ENCODE data around the gene ZNF57.
"Not testable (repeated sequence)": the region's sequence is repeated elsewhere in the genome, so short reads cannot be mapped to it uniquely, and the experiment has no call there.

Gene ZNF57

DNA sequence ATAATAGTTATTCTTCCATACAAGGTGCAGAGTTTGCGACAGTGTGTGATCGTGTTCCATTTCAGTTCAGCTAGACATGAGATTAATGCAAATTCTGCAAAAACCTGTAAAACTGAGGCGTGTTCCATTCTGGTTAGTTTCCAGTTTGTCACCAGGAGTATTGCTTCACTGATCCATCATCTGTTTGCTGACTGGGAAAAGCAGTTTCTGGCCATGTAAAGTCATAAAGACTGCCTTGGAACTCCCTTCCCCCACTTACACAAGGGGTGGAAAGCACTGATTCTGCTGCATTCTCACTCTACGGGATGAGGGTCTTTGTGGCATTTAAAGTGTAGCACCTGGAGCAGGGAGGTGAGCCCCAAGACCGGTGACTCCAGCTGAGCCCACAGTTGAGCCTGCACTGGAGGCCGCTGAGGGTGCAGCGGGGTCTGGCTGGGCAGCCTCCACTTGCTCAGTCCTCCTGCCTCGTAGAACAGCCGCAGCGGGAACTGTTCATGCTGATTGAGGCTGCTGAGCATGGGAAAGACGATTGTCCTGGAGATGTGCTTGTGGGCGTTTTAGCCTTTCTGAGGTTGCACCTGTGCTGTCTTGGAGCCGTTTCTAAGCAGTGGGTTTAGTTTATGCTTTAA is 2.0 kb downstream of the ZNF57 start:
- DNase-seq = no peak

- DNase-seq = not testable (repeated sequence)
These were observed 2.6 kb downstream of the ZNF57 start for GRCh38 chr19:2903326-2903725.

- no peak for DNase-seq
These were observed 5.3 kb downstream of the ZNF57 start for GRCh38 chr19:2905918-2906519.

- no peak for DNase-seq
These were observed 6.0 kb downstream of the ZNF57 start for GRCh38 chr19:2906631-2907195.

DNA sequence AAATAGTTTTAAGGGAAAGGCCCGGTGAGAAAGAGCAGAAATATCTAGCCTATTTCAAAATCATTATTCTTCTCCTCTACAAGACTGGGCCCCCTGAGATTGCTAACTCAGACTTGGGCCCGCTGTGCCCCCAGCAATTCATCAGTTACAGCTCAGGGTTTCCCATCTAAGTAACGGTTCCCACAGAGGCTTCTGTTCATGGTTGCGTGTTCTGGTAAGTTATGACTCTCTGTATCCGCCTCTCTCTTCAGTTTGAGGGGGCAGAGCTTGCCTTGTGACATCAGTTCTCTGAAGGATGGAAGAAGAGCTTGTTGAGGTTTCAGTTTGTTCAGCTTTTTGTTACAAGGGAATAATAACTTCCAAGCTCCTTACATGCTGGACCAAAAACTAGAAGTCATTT is 11.6 kb downstream of the ZNF57 start:
- no peak for DNase-seq

GRCh38 chr19:2917275-2918184 is 16.8 kb downstream of the ZNF57 start:
- DNase-seq = no peak

DNA sequence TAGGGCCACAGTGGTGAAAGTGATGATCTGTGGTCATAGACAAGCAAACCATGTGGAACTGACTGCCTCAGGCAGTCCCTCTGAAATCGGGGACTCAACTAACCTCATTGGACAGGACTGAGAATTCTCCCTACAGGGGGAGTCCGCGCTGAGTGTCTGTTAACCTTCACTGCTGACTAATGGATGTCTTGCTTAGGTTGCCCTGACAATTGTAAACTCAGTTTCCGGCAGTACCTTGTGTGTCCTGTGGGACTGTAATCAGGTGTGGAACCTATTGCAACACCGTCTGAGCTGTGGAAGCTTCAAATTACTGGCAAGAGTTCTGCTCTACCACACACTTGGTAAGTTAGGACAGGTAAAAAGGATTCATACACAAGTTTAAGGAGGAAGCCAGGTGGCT is 22.3 kb downstream of the ZNF57 start:
- DNase-seq = no peak

- DNase-seq = no peak
These were observed 22.8 kb downstream of the ZNF57 start for GRCh38 chr19:2923510-2923909.

DNA sequence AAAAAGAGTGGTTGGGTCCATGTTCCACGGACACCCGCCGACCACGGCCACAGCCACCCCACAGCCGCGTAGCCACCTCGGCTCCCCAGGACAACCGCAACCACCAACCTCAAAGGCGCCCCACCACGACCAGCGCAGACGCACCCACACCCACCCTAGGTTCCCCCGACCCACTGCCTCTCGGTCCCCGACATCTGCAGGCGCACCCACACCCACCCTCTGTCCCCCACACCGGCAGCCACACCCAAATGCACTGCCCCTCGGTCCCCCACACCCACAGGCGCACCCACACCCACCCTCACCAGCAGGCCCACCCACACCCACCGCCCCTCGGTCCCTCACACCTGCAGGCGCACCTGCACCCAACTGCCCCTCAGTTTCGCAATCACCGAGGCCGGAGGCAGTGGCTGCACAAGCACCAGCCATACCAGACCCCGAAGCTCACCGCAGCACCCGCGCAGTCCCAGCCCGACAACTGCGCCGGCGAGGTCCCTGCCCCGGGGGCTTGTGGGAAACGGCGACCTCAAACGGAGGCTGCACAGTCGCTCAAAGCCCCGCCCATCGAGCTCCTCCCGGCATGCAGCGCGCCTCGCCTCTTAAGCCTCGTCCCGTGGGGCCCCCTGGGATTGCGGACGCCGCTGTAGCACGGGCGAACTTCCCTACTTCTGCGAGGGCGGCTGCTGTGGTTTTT is 25.8 kb downstream of the ZNF57 start:
- DNase-seq = no peak

- DNase-seq = no peak
These were observed 26.3 kb downstream of the ZNF57 start for GRCh38 chr19:2927032-2927430.

GRCh38 chr19:2933490-2933910 is 32.8 kb downstream of the ZNF57 start:
- DNase-seq = no peak

- not testable (repeated sequence) for DNase-seq
These were observed 35.1 kb downstream of the ZNF57 start for GRCh38 chr19:2935863-2936262.

- no peak for DNase-seq
These were observed 42.4 kb downstream of the ZNF57 start for GRCh38 chr19:2942928-2943640.

DNA sequence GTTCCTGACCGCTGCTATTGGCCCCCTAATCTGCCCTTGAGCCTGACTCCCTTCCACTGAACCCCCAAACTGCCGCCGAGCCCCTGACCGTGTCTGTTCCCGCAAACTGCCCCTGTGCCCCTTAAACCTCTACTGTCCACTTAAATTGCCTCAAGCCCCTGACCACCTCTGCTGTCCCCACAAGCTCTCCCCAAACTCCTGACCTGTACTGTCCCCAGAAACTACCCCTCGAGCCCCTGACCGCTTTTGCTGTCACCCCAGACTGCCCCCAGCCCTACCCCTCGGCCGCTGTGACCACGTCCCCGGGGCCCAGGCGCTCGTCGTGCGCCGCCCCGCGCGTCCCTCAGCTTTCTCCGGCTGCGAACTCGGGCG is 43.7 kb downstream of the ZNF57 start:
- no peak for DNase-seq

- DNase-seq = peak; percentile 99
These were observed 44.2 kb downstream of the ZNF57 start, which contains the start of gene ZNF77 for GRCh38 chr19:2944775-2945574. ZNF77 (minus strand) TSS chr19:2944971; CDS start chr19:2944840, 131 bp downstream.

DNA sequence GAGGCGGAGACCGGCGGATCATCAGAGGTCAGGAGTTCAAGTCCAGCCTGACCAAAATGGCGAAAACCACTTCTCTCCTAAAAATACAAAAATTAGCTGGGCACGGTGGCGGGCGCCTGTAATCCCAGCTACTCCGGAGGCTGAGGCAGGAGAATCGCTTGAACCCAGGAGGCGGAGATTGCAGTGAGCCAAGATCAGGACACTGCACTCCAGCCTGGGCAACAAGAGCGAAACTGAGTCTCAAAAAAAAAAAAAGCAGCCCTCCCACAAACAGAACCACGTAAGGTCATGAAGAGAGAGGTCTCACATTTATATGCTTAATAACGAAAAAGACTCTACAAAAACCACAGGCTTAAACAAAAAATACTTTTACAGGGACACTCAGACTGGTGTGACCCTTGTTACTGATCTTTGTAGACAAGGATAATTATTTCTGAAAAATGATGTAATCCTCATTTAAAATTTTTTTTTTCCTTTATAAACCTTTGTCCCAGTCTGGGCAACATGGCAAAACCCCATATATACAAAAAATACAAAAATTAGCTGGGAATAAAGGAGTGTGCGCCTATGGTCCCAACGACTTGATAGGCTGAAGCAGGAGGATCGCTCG is 45.0 kb downstream of the ZNF57 start:
- no peak for DNase-seq

DNA sequence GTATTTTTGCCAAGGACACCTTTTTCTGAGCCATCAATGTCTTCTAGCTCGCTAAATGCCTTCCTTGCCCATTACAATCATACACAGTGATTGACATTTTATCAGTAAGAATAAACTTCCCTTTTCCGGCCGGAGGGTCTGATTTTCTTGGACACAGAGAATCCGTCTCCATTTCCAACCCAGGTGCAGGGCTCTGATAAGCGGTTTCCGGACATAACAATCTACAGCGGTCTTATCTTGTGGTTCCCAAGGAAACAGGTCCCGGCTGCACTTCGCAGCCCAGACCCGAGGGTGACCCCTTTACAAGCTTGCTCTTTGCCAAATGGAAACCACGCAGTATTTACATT is 49.2 kb downstream of the ZNF57 start:
- DNase-seq = no peak

GRCh38 chr19:2950286-2951124 is 49.8 kb downstream of the ZNF57 start:
- peak; percentile 99 for DNase-seq

GRCh38 chr19:2952953-2953481 is 52.3 kb downstream of the ZNF57 start:
- DNase-seq = no peak
